Skeletal muscle satellite cell (primary cell): ENCODE results near the gene ARHGEF7.

Source experiments
- H3K27me3 ChIP-seq: 2 replicates; pipeline ENCODE4 v1.7.0; 2013; ENCODE audit warnings: low read length; ENCODE audit not compliant: control insufficient read depth, insufficient read depth
- H3K36me3 ChIP-seq: 2 replicates; pipeline ENCODE4 v1.7.0; 2013; ENCODE audit warnings: mild to moderate bottlenecking, control low read depth, low read length; ENCODE audit not compliant: insufficient read depth
- H3K4me1 ChIP-seq: 2 replicates; pipeline ENCODE4 v1.7.0; 2013; ENCODE audit warnings: low read length; ENCODE audit not compliant: control insufficient read depth, insufficient read depth
- H3K4me2 ChIP-seq: 2 replicates; pipeline ENCODE4 v1.7.0; 2013; ENCODE audit warnings: mild to moderate bottlenecking, low read length
- H3K4me3 ChIP-seq: 2 replicates; pipeline ENCODE4 v1.7.0; 2013; ENCODE audit warnings: low read length
- H3K9ac ChIP-seq: 2 replicates; pipeline ENCODE4 v1.7.0; 2013; ENCODE audit warnings: mild to moderate bottlenecking, low read depth, low read length, moderate library complexity
- H3K9me3 ChIP-seq: replicated peaks from 2 replicates; pipeline ENCODE4 v1.7.0; 2013; ENCODE audit warnings: mild to moderate bottlenecking, control low read depth, low read length

The ARHGEF7 gene

GRCh38 chr13:111304041-111304544, 189.0 kb downstream of the ARHGEF7 start:
- Histone ChIP-seq H3K36me3 (peaks cover 73% of the 10 kb centered on the region), H3K4me2 (no peak overlapping the region), H3K4me1 (no peaks in the 10 kb centered on the region), H3K27me3 (no peaks in the 10 kb centered on the region), H3K9ac (no peak overlapping the region), H3K4me3 (no peak overlapping the region), H3K9me3 (no peaks in the 10 kb centered on the region)

- Histone ChIP-seq H3K4me3 (no peak overlapping the region), H3K27me3 (no peaks in the 10 kb centered on the region), H3K4me1 (no peaks in the 10 kb centered on the region), H3K9ac (no peak overlapping the region), H3K36me3 (peaks cover 73% of the 10 kb centered on the region), H3K9me3 (no peaks in the 10 kb centered on the region), H3K4me2 (no peak overlapping the region)
Measured at GRCh38 chr13:111304603-111305289, 189.6 kb downstream of the ARHGEF7 start.

GRCh38 chr13:111312944-111313590, 198.0 kb downstream of the ARHGEF7 start:
- Histone ChIP-seq H3K36me3 (peaks cover 12% of the 10 kb centered on the region), H3K9me3 (no peaks in the 10 kb centered on the region), H3K4me2 (no peak overlapping the region)

GRCh38 chr13:111313911-111314425, 198.9 kb downstream of the ARHGEF7 start:
- Histone ChIP-seq H3K27me3 (no peaks in the 10 kb centered on the region), H3K36me3 (peaks cover 5% of the 10 kb centered on the region), H3K4me2 (no peak overlapping the region), H3K4me3 (no peak overlapping the region), H3K4me1 (no peaks in the 10 kb centered on the region), H3K9ac (no peak overlapping the region), H3K9me3 (no peaks in the 10 kb centered on the region)

More at GRCh38 chr13:111312944-111313590, 198.0 kb downstream of the ARHGEF7 start:
- H3K27me3 ChIP-seq: no peaks in the 10 kb centered on the region
- no peak overlapping the region for H3K4me3 ChIP-seq
- no peaks in the 10 kb centered on the region for H3K4me1 ChIP-seq
- H3K9ac ChIP-seq: no peak overlapping the region

GRCh38 chr13:111314852-111315251, 199.7 kb downstream of the ARHGEF7 start:
- no peaks in the 10 kb centered on the region for H3K27me3 ChIP-seq
- no peaks in the 10 kb centered on the region for H3K9me3 ChIP-seq
- H3K4me3 ChIP-seq: no peak overlapping the region
- no peaks in the 10 kb centered on the region for H3K4me1 ChIP-seq
- no peak overlapping the region for H3K4me2 ChIP-seq
- H3K36me3 ChIP-seq: peaks cover 5% of the 10 kb centered on the region
- H3K9ac ChIP-seq: no peak overlapping the region

GRCh38 chr13:111315347-111315995, 200.4 kb downstream of the ARHGEF7 start:
- no peaks in the 10 kb centered on the region for H3K27me3 ChIP-seq
- no peak overlapping the region for H3K4me3 ChIP-seq
- no peaks in the 10 kb centered on the region for H3K9me3 ChIP-seq
- no peaks in the 10 kb centered on the region for H3K4me1 ChIP-seq
- H3K9ac ChIP-seq: no peak overlapping the region
- no peak overlapping the region for H3K4me2 ChIP-seq
- peaks cover 5% of the 10 kb centered on the region for H3K36me3 ChIP-seq

- H3K27me3 ChIP-seq: no peaks in the 10 kb centered on the region
- H3K9ac ChIP-seq: no peak overlapping the region
- H3K36me3 ChIP-seq: peaks cover 5% of the 10 kb centered on the region
- no peaks in the 10 kb centered on the region for H3K4me1 ChIP-seq
- H3K9me3 ChIP-seq: no peaks in the 10 kb centered on the region
- H3K4me3 ChIP-seq: no peak overlapping the region
- H3K4me2 ChIP-seq: no peak overlapping the region
Measured at GRCh38 chr13:111316161-111316730, 201.1 kb downstream of the ARHGEF7 start.

GRCh38 chr13:111317042-111317550, 202.0 kb downstream of the ARHGEF7 start:
- Histone ChIP-seq H3K4me3 (no peak overlapping the region), H3K27me3 (no peaks in the 10 kb centered on the region), H3K4me2 (no peak overlapping the region), H3K4me1 (no peaks in the 10 kb centered on the region), H3K9ac (no peak overlapping the region), H3K9me3 (no peaks in the 10 kb centered on the region), H3K36me3 (peaks cover 5% of the 10 kb centered on the region)

GRCh38 chr13:111317571-111318345, 202.6 kb downstream of the ARHGEF7 start:
- no peak overlapping the region for H3K4me2 ChIP-seq
- H3K4me1 ChIP-seq: no peaks in the 10 kb centered on the region
- no peaks in the 10 kb centered on the region for H3K9me3 ChIP-seq
- H3K36me3 ChIP-seq: peaks cover 2% of the 10 kb centered on the region
- no peaks in the 10 kb centered on the region for H3K27me3 ChIP-seq
- H3K4me3 ChIP-seq: no peak overlapping the region
- H3K9ac ChIP-seq: no peak overlapping the region

- H3K4me1 ChIP-seq: no peaks in the 10 kb centered on the region
- no peak overlapping the region for H3K4me3 ChIP-seq
- H3K9ac ChIP-seq: no peak overlapping the region
- no peaks in the 10 kb centered on the region for H3K27me3 ChIP-seq
- H3K9me3 ChIP-seq: no peaks in the 10 kb centered on the region
- no peaks in the 10 kb centered on the region for H3K36me3 ChIP-seq
- no peak overlapping the region for H3K4me2 ChIP-seq
Measured at GRCh38 chr13:111318386-111318785, 203.3 kb downstream of the ARHGEF7 start.
